C4-2B (cell line): Measurements from ENCODE around the gene ETV6.
"Not testable (repeated sequence)": the region's sequence is repeated elsewhere in the genome, so short reads cannot be mapped to it uniquely, and the experiment has no call there.

ENCODE experiments used
- H3K27ac ChIP-seq: fragments of 450-650 bp; 2 replicates; pipeline ENCODE4 v1.5.1; 2017
- CTCF ChIP-seq: fragments of 450-650 bp; conservative IDR thresholded peaks from 2 replicates; pipeline ENCODE4 v1.5.1; 2017; ENCODE audit warnings: mild to moderate bottlenecking
- ZFX ChIP-seq: fragments of 450-650 bp; IDR thresholded peaks from 2 replicates; pipeline ENCODE4 v1.6.1; 2017

The ETV6 gene

GRCh38 chr12:11621797-11622423 is 27.6 kb upstream of the ETV6 start:
- no peak overlapping the region; the same call in 1 of the 2 replicates for H3K27ac ChIP-seq
- TF ChIP-seq CTCF = no peak

DNA sequence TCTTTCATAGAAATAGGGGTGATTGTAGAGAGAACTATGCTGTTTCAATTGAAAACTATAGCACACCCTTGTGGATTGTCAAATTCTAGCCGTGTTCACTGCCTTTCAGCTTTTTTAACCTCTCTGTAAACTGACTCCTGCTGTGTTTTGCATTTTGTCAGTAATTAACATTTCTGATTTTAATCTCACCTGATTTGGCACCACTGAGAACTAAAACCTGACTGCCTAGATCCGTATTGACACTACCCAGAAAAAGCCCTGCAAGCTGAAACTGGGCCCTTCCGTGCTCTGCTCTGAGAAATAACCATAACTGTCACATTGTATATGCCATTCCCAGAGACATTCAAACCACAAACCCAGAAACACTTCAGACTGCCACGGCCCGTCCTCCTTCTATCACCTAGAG is 26.6 kb upstream of the ETV6 start:
- TF ChIP-seq CTCF (peak; percentile 61), ZFX (no peak)
- H3K27ac ChIP-seq = peak overlapping the region; percentile 80; the same call in 1 of the 2 replicates

GRCh38 chr12:11623382-11623781 is 26.1 kb upstream of the ETV6 start:
- TF ChIP-seq CTCF = no peak
- TF ChIP-seq ZFX = no peak
- peak overlapping the region; percentile 80; the same call in 1 of the 2 replicates for H3K27ac ChIP-seq

GRCh38 chr12:11624116-11624515 is 25.4 kb upstream of the ETV6 start:
- no peak overlapping the region for H3K27ac ChIP-seq
- TF ChIP-seq CTCF (no peak), ZFX (no peak)

GRCh38 chr12:11627709-11628108 is 21.8 kb upstream of the ETV6 start:
- H3K27ac ChIP-seq = not testable (repeated sequence)

DNA sequence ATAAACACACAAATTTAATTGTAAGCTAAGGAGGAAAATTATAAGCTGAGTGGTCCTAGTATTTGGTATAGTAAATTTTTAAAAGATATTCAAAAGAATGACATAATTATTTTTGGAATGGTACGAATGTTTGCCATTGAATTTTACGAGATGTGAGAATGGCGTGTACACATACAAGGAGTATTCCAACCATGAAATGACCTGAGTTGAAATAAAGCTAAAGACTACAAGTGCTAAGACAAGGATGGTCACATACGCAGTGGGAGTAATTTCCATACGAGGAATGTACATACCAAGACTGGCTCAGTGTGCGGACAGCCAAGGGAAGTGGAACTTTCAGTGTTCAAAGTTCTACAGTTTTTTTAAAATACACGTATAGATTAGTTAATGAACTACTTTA is 21.1 kb upstream of the ETV6 start:
- TF ChIP-seq ZFX = no peak
- no peak for TF ChIP-seq CTCF
- H3K27ac ChIP-seq = no peak overlapping the region

GRCh38 chr12:11630046-11630706 is 19.3 kb upstream of the ETV6 start:
- no peak overlapping the region for H3K27ac ChIP-seq
- no peak for TF ChIP-seq ZFX
- TF ChIP-seq CTCF = no peak

- no peak for TF ChIP-seq CTCF
- no peak for TF ChIP-seq ZFX
- no peak overlapping the region for H3K27ac ChIP-seq
Observed at GRCh38 chr12:11631288-11631687, 18.2 kb upstream of the ETV6 start.

GRCh38 chr12:11631881-11632280 is 17.6 kb upstream of the ETV6 start:
- H3K27ac ChIP-seq = not testable (repeated sequence)
